Gastrocnemius medialis (tissue), 4 donors: ENCODE measurements around the gene TCEAL9. TPM values are rescaled to one million over a fixed set of nuclear protein-coding genes. Genes with fewer than 3 reads are reported as not detected.

Source experiments
- ATAC-seq, 2 donors: fragments of 150-250 bp; one replicate each; pipeline ENCODE4 v1.9.1; 2016
- DNase-seq, 2 donors: peaks; one replicate each; pipeline ENCODE4 v3.0.0-alpha.2; 2019
- H3K27ac ChIP-seq, 4 donors: fragments of 200-600 bp; sonication (generic); 1 replicate in 1 of 4; 2 replicates in 3 of 4; pipeline ENCODE4 v1.5.1; 2016 to 2018; ENCODE audit warnings: mild to moderate bottlenecking in 2 of 4, moderate library complexity in 1 of 4
- H3K27me3 ChIP-seq, 3 donors: fragments of 200-600 bp; sonication (generic) in 2 of 3; 1 replicate in 1 of 3; 2 replicates in 2 of 3; pipeline versions ENCODE4 v1.5.1 to v1.6.0; 2016 to 2019; ENCODE audit warnings: mild to moderate bottlenecking in 1 of 3, moderate library complexity in 1 of 3
- H3K36me3 ChIP-seq, 2 donors: fragments of 200-600 bp; sonication (generic) in 1 of 2; one replicate each; pipeline ENCODE4 v1.5.1; 2017 to 2018
- H3K4me1 ChIP-seq, 2 donors: fragments of 200-600 bp; sonication (generic) in 1 of 2; one replicate each; pipeline ENCODE4 v1.5.1; 2016 to 2017; ENCODE audit warnings: mild to moderate bottlenecking in 2 of 2
- H3K4me3 ChIP-seq, 4 donors: fragments of 200-600 bp; sonication (generic) in 3 of 4; 1 replicate in 1 of 4; 2 replicates in 3 of 4; pipeline ENCODE4 v1.5.1; 2016 to 2019; ENCODE audit warnings: mild to moderate bottlenecking in 2 of 4
- H3K9me3 ChIP-seq, 3 donors: fragments of 200-600 bp; sonication (generic) in 2 of 3; 1 replicate in 1 of 3; 2 replicates in 2 of 3; pipeline ENCODE4 v1.5.1; 2016 to 2019
- CTCF ChIP-seq, 5 experiments: fragments of 450-650 bp in 3 of 5; fragments of 200-600 bp in 2 of 5; sonication (generic) in 2 of 5; IDR thresholded peaks in 4 of 5; conservative IDR thresholded peaks in 1 of 5; 1 replicate in 4 of 5; 2 replicates in 1 of 5; pipeline ENCODE4 v1.5.1; 2016 to 2019; ENCODE audit warnings: antibody characterized with exemption in 5 of 5, mild to moderate bottlenecking in 3 of 5, moderate library complexity in 3 of 5
- POLR2A ChIP-seq, 2 donors: fragments of 450-650 bp; IDR thresholded peaks; one replicate each; pipeline ENCODE4 v1.6.1; 2017; ENCODE audit warnings: antibody characterized with exemption in 2 of 2, mild to moderate bottlenecking in 2 of 2, moderate library complexity in 2 of 2
- in situ Hi-C, 4 donors: fragments of 200-750 bp; cut with MboI; loops; one replicate each; pipeline versions ENCODE4 v1.15.0 to v1.8.0; 2017; ENCODE audit warnings: low sequenced_read_pairs in 4 of 4
- intact Hi-C: fragments of 100-400 bp; cut with DNase I; formaldehyde crosslinking; loops from one replicate; pipeline ENCODE4 v1.15.1; 2023; ENCODE audit warnings: low total_unique reads
- total RNA-seq, 4 donors: library from RNA; depleted of rRNA; stranded (reverse); fragments of >200 nt; gene quantifications; one replicate each; pipeline versions ENCODE4 v1.1.0 to v1.2.3, GENCODE V29; 2016

The TCEAL9 gene
- total RNA-seq, 4 donors from 2014 or later: 2.0 to 10.4 (median 6.5) TPM

DNA sequence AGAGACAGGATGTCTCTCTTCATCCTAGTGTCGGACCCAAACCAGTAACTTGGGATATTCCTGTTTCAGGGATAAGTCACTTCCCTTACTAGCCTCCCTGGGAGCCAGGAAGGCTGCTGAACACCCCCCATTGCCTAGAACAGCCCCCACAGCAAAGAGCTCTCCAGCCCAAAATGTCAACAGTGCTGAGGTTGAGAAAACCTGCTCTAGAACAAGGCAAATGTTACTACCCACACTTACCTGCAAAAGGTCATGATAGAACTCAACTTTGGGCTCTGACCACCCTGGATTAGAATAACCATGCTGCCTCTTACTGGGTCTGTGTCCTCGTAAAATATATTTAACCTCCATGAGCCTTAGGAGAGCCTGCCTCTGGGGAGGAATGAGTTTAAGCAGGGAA is 40.4 kb downstream of the TCEAL9 start:
- TF ChIP-seq POLR2A (IDR thresholded peaks at IDR 0.05) (no peak), CTCF (IDR thresholded peaks at IDR 0.05 in 4 of 5, conservative IDR thresholded peaks at IDR 0.05 in 1 of 5) (no peak)
- ATAC-seq (no peak), DNase-seq (no peak)
- Histone ChIP-seq H3K4me1 (no peaks in the 10 kb centered on the region), H3K27me3 (no peaks in the 10 kb centered on the region), H3K36me3 (no peaks in the 10 kb centered on the region), H3K4me3 (no peak overlapping the region), H3K9me3 (no peaks in the 10 kb centered on the region), H3K27ac (no peak overlapping the region)
- intact Hi-C loops (no loop called here), in situ Hi-C loops (no loop called here)

GRCh38 chrX:103397707-103398106 is 41.4 kb downstream of the TCEAL9 start:
- TF ChIP-seq POLR2A (IDR thresholded peaks at IDR 0.05) (no peak), CTCF (IDR thresholded peaks at IDR 0.05 in 4 of 5, conservative IDR thresholded peaks at IDR 0.05 in 1 of 5) (no peak)
- intact Hi-C loops: no loop called here
- DNase-seq: no peak

DNA sequence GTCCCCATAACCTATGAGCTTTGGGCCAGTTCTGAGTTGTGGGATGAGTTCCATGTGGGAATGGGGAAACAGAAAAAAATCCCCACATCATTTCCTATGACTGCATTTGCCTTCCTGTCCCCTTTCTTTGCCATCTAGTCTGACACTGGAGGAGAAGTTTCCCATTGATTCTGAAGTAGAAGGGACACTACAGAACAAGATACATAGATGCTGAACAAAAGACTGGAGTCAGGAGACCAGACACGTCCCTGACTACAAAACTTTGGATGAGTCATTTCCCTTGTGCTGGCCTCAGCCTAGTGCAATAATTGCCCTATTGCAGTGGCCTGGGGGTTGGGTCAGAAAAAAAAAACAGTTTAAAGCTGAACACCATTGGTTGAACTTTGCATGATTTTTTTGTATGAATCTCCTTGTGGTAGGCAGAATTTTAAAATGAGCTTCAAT is 42.1 kb downstream of the TCEAL9 start:
- H3K4me3 ChIP-seq: no peak overlapping the region
- intact Hi-C loops: no loop called here
- DNase-seq: no peak
- no peaks in the 10 kb centered on the region for H3K9me3 ChIP-seq
- no peaks in the 10 kb centered on the region for H3K4me1 ChIP-seq
- ATAC-seq: no peak
- H3K36me3 ChIP-seq: no peaks in the 10 kb centered on the region
- TF ChIP-seq POLR2A (IDR thresholded peaks at IDR 0.05): no peak
- TF ChIP-seq CTCF (IDR thresholded peaks at IDR 0.05 in 4 of 5, conservative IDR thresholded peaks at IDR 0.05 in 1 of 5): no peak
- in situ Hi-C loops: no loop called here
- H3K27ac ChIP-seq: no peak overlapping the region
- no peaks in the 10 kb centered on the region for H3K27me3 ChIP-seq

More at GRCh38 chrX:103397707-103398106, 41.4 kb downstream of the TCEAL9 start:
- H3K4me3 ChIP-seq: no peak overlapping the region
- no peaks in the 10 kb centered on the region for H3K36me3 ChIP-seq
- no peaks in the 10 kb centered on the region for H3K27me3 ChIP-seq
- H3K27ac ChIP-seq: no peak overlapping the region
- no peaks in the 10 kb centered on the region for H3K9me3 ChIP-seq
- H3K4me1 ChIP-seq: no peaks in the 10 kb centered on the region
- in situ Hi-C loops: no loop called here
- ATAC-seq: no peak

DNA sequence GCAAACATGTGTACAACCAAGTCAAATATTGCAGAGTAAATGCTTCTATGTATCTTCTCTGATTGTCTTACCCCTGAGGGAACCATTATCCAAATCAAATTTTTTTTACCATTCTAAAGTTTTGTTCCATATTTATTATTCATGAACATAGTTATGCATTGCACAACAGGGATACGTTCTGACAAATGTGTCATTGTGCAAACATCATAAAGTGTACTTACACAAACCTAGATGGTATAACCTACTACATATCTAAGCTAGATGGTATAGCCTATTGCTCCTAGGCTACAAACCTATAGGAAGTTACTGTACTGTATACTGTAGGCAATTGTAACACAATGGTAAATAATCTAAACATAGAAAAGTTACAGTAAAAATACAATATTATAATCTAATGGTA is 43.4 kb downstream of the TCEAL9 start:
- no peak for TF ChIP-seq CTCF (IDR thresholded peaks at IDR 0.05 in 4 of 5, conservative IDR thresholded peaks at IDR 0.05 in 1 of 5)
- no peak for TF ChIP-seq POLR2A (IDR thresholded peaks at IDR 0.05)
- H3K27me3 ChIP-seq: no peaks in the 10 kb centered on the region
- ATAC-seq: no peak
- H3K36me3 ChIP-seq: no peaks in the 10 kb centered on the region
- no peak overlapping the region for H3K27ac ChIP-seq
- no peak overlapping the region for H3K4me3 ChIP-seq
- DNase-seq: no peak
- intact Hi-C loops (no loop called here), in situ Hi-C loops (no loop called here)
- H3K4me1 ChIP-seq: no peaks in the 10 kb centered on the region
- H3K9me3 ChIP-seq: no peaks in the 10 kb centered on the region

GRCh38 chrX:103400931-103401330 is 44.6 kb downstream of the TCEAL9 start:
- TF ChIP-seq POLR2A (IDR thresholded peaks at IDR 0.05): no peak
- TF ChIP-seq CTCF (IDR thresholded peaks at IDR 0.05 in 4 of 5, conservative IDR thresholded peaks at IDR 0.05 in 1 of 5): no peak

More at GRCh38 chrX:103400931-103401330, 44.6 kb downstream of the TCEAL9 start:
- intact Hi-C loops: no loop called here
- Histone ChIP-seq H3K36me3 (no peaks in the 10 kb centered on the region), H3K27me3 (no peaks in the 10 kb centered on the region), H3K27ac (no peak overlapping the region), H3K4me1 (no peaks in the 10 kb centered on the region), H3K9me3 (no peaks in the 10 kb centered on the region), H3K4me3 (no peak overlapping the region)
- in situ Hi-C loops: no loop called here
- DNase-seq: no peak
- ATAC-seq: no peak
